Myocyte (in vitro differentiated cells): Measurements from ENCODE around the gene ALDH3B1. TPM values are rescaled to one million over a fixed set of nuclear protein-coding genes. Genes with fewer than 3 reads are reported as not detected.
"Not testable (repeated sequence)": the region's sequence is repeated elsewhere in the genome, so short reads cannot be mapped to it uniquely, and the experiment has no call there.

Source experiments
- DNase-seq: peaks from one replicate; pipeline ENCODE4 v3.0.0-alpha.2; 2012; ENCODE audit warnings: low read depth
- polyA plus RNA-seq: library from polyadenylated mRNA; unstranded; fragments of >200 nt; gene quantifications from one replicate; pipeline ENCODE4 v1.2.1, GENCODE V29; 2012; ENCODE audit warnings: missing spikeins
- total RNA-seq: library from RNA; depleted of rRNA; stranded (reverse); fragments of >200 nt; gene quantifications from 2 replicates; pipeline ENCODE4 v1.2.3, GENCODE V29; 2014

Gene ALDH3B1
- total RNA-seq = 36.6 and 68.4 TPM in 2 replicates
- 26.8 TPM for polyA plus RNA-seq

GRCh38 chr11:68010090-68011041, at the start of gene ALDH3B1:
Gene ALDH3B1, plus strand, starts transcription at chr11:68010327. Its CDS starts 4,971 bp downstream, at chr11:68015298.
- peak; percentile 97 for DNase-seq

GRCh38 chr11:67963217-67963616, 46.9 kb upstream of the ALDH3B1 start:
- DNase-seq = not testable (repeated sequence)

- not testable (repeated sequence) for DNase-seq
Measured at GRCh38 chr11:67963879-67964278, 46.2 kb upstream of the ALDH3B1 start.

- DNase-seq = not testable (repeated sequence)
Measured at GRCh38 chr11:67964746-67965145, 45.4 kb upstream of the ALDH3B1 start.

GRCh38 chr11:67965830-67966348, 44.2 kb upstream of the ALDH3B1 start:
- DNase-seq = not testable (repeated sequence)

GRCh38 chr11:67974746-67975145, 35.4 kb upstream of the ALDH3B1 start:
- not testable (repeated sequence) for DNase-seq

- DNase-seq = not testable (repeated sequence)
Measured at GRCh38 chr11:67978766-67979418, 31.2 kb upstream of the ALDH3B1 start.

- not testable (repeated sequence) for DNase-seq
Measured at GRCh38 chr11:67981226-67981625, 28.9 kb upstream of the ALDH3B1 start.

GRCh38 chr11:67982255-67982857, 27.8 kb upstream of the ALDH3B1 start:
- not testable (repeated sequence) for DNase-seq

GRCh38 chr11:67983951-67984350, 26.2 kb upstream of the ALDH3B1 start:
- DNase-seq = no peak

- not testable (repeated sequence) for DNase-seq
Measured at GRCh38 chr11:67985302-67985701, 24.8 kb upstream of the ALDH3B1 start.

GRCh38 chr11:67990546-67991346, 19.4 kb upstream of the ALDH3B1 start:
- DNase-seq = not testable (repeated sequence)

GRCh38 chr11:67991347-67992121, 18.6 kb upstream of the ALDH3B1 start:
- not testable (repeated sequence) for DNase-seq

- DNase-seq = not testable (repeated sequence)
Measured at GRCh38 chr11:67993821-67994220, 16.3 kb upstream of the ALDH3B1 start.

GRCh38 chr11:67994387-67994786, 15.7 kb upstream of the ALDH3B1 start:
- not testable (repeated sequence) for DNase-seq

GRCh38 chr11:67995129-67995528, 15.0 kb upstream of the ALDH3B1 start:
- not testable (repeated sequence) for DNase-seq

GRCh38 chr11:67995579-67995978, 14.5 kb upstream of the ALDH3B1 start:
- not testable (repeated sequence) for DNase-seq

GRCh38 chr11:67996051-67996450, 14.1 kb upstream of the ALDH3B1 start:
- DNase-seq = no peak

- DNase-seq = no peak
Measured at GRCh38 chr11:67996622-67997474, 13.3 kb upstream of the ALDH3B1 start.
